ENCODE measurements around the gene XPO5. TPM values are rescaled to one million over a fixed set of nuclear protein-coding genes. Genes with fewer than 3 reads are reported as not detected.

XPO5 gene
- total and polyA plus RNA-seq, 9 of the 15 experiments (the other 6 are each of a cell fraction or from before 2014, with no cell fraction given) = 36.0 to 170 (median 99.1) TPM

GRCh38 chr6:43477235-43478007 lies 98.4 kb downstream of the XPO5 start, which contains the start of gene TJAP1 (continued):
- TF ChIP-seq ZNF263 (CRISPR knock-in tag; IDR thresholded peaks at IDR 0.05; ENCODE audit: borderline replicate concordance) = peak; percentile 14; the same call in 1 of the 2 replicates
- no peak for TF ChIP-seq ID3 (CRISPR knock-in tag; IDR thresholded peaks at IDR 0.05)
- TF ChIP-seq ID3 (tag; IDR thresholded peaks at IDR 0.05) = no peak
- TF ChIP-seq NR2C1 (IDR thresholded peaks at IDR 0.05) = no peak
- no peak for TF ChIP-seq NR2C1 (tag; IDR thresholded peaks at IDR 0.05)
- no peak for TF ChIP-seq IRF1 (CRISPR knock-in tag; IDR thresholded peaks at IDR 0.05; ENCODE audit: borderline replicate concordance)
- no peak for TF ChIP-seq RCOR1 (IDR thresholded peaks at IDR 0.05; ENCODE audit: borderline replicate concordance in 1 of 2, low read depth in 2 of 2, low read length in 2 of 2)
- no peak for TF ChIP-seq DLX4 (CRISPR knock-in tag; IDR thresholded peaks at IDR 0.05)
- TF ChIP-seq HNRNPH1 (optimal IDR thresholded peaks at IDR 0.05; ENCODE audit: low read depth, low read length) = no peak
- no peak for TF ChIP-seq MYBL2 (IDR thresholded peaks at IDR 0.05; ENCODE audit: low read depth)
- TF ChIP-seq MYBL2 (CRISPR knock-in tag; IDR thresholded peaks at IDR 0.05; ENCODE audit: borderline replicate concordance) = no peak
- no peak for TF ChIP-seq ZNF408 (CRISPR knock-in tag; IDR thresholded peaks at IDR 0.05; ENCODE audit: low read depth)
- no peak for TF ChIP-seq FOXA3 (CRISPR knock-in tag; conservative IDR thresholded peaks at IDR 0.05 in 1 of 2, IDR thresholded peaks at IDR 0.05 in 1 of 2)
- TF ChIP-seq SMAD4 (CRISPR knock-in tag; conservative IDR thresholded peaks at IDR 0.05) = no peak
- TF ChIP-seq MEIS2 (IDR thresholded peaks at IDR 0.05; ENCODE audit: partially characterized antibody) = no peak
- TF ChIP-seq YBX1 (IDR thresholded peaks at IDR 0.05) = no peak
- no peak for TF ChIP-seq RBM17 (IDR thresholded peaks at IDR 0.05; ENCODE audit: borderline replicate concordance, low read depth, low read length)
- TF ChIP-seq DNMT1 (IDR thresholded peaks at IDR 0.05) = no peak
- no peak for TF ChIP-seq NELFE (IDR thresholded peaks at IDR 0.05; ENCODE audit: insufficient read depth, insufficient read length)
- TF ChIP-seq ZNF717 (CRISPR knock-in tag; IDR thresholded peaks at IDR 0.05) = no peak
- TF ChIP-seq ZNF668 (CRISPR knock-in tag; IDR thresholded peaks at IDR 0.05) = no peak
